Measurements from ENCODE around the gene LTBP3. TPM values are rescaled to one million over a fixed set of nuclear protein-coding genes. Genes with fewer than 3 reads are reported as not detected.
A peak's percentile ranks its signal among the peaks of the same experiment; 100 is the strongest.

The LTBP3 gene
- total and polyA plus RNA-seq, 2 of the 13 experiments (the other 11 are each of a cell fraction or from before 2014, with no cell fraction given): 12.2 to 68.1 TPM

- no peak for TF ChIP-seq TIGD3 (CRISPR knock-in tag; IDR thresholded peaks at IDR 0.05; ENCODE audit: borderline replicate concordance)
- TF ChIP-seq MLX (CRISPR knock-in tag; IDR thresholded peaks at IDR 0.05): no peak
- TF ChIP-seq HOMEZ (CRISPR knock-in tag; IDR thresholded peaks at IDR 0.05; ENCODE audit: low read depth): no peak
- TF ChIP-seq ZNF709 (CRISPR knock-in tag; IDR thresholded peaks at IDR 0.05): no peak
Observed at GRCh38 chr11:65552388-65552951, 5.7 kb downstream of the LTBP3 start (continued).

GRCh38 chr11:65551572-65552387 lies 6.4 kb downstream of the LTBP3 start:
- ATAC-seq (peak; percentile 58), FAIRE-seq (peak; percentile 83), DNase-seq (ENCODE audit: low spot score) (peak; percentile 70)
- Histone ChIP-seq H3K9ac (ENCODE audit: insufficient read depth, low read depth, low read length) (no peak overlapping the region), H3K27me3 (ENCODE audit: control insufficient read depth in 1 of 2, insufficient read depth in 2 of 2, low read length in 2 of 2) (no peaks in the 10 kb centered on the region), H3K36me3 (replicated peaks in 1 of 2; ENCODE audit: control insufficient read depth in 1 of 2, insufficient read depth in 2 of 2, low read length in 2 of 2) (peaks cover 3 to 11% of the 10 kb centered on the region in 2 experiments; a peak in 2 of 5 replicates), H3K4me3 (replicated peaks in 1 of 3; ENCODE audit: insufficient read depth in 1 of 3, low read depth in 2 of 3, low read length in 3 of 3) (peak overlapping the region in 2 of 3 experiments; percentile 0 to 42; a peak in 1 of 6 replicates), H4K20me1 (ENCODE audit: insufficient read depth, low read length) (peaks cover 10% of the 10 kb centered on the region; the same call in 1 of the 2 replicates), H3K9me3 (ENCODE audit: low read length) (no peaks in the 10 kb centered on the region), H3K27ac (ENCODE audit: extremely low read length, insufficient read depth, low read length) (peak overlapping the region; percentile 70), H3K4me2 (ENCODE audit: low read depth, low read length) (peak overlapping the region; percentile 57), H2AFZ (ENCODE audit: low read length) (no peak overlapping the region), H3K79me2 (ENCODE audit: insufficient read depth, low read length) (peaks cover 3% of the 10 kb centered on the region), H3K4me1 (ENCODE audit: insufficient read depth, low read length) (peaks cover 53% of the 10 kb centered on the region)
- WGBS (ENCODE audit: low lambda C conversion rate): 72% methylated on average over 7 of the region's 17 CpGs
- in situ Hi-C loops (cut with HindIII; ENCODE audit: extremely low pct_ligation_motif_present, low pct_unique_long_range_greater_than_20kb) (loop anchor here (10.0 kb wide), 1 partner anchor 303 kb away; the partner anchor contains the start of gene CFL1), intact Hi-C loops (cut with micrococcal nuclease; ENCODE audit: unreplicated experiment) (no loop called here)
- ChIA-PET POLR2A (interaction anchor here (0.8 to 2.6 kb wide), 20 partner anchors 9 to 136 kb away, joined by 3 to 22 read pairs (median 5); partner anchors contain the start of genes MALAT1, NEAT1, PCNX3 and SCYL1), CTCF (ENCODE audit: low intra/inter-chr PET ratio, low total read pairs) (interaction anchor here (1.9 to 2.3 kb wide), 2 partner anchors 11 to 18 kb away, joined by 4 to 8 read pairs; partner anchors contain the start of gene ZNRD2)
- no TSS peak for BruUV-seq (replicated peaks)
- TF ChIP-seq AHDC1 (CRISPR knock-in tag; IDR thresholded peaks at IDR 0.05; ENCODE audit: borderline replicate concordance) (peak; percentile 45; the same call in 1 of the 2 replicates), GFI1 (CRISPR knock-in tag; IDR thresholded peaks at IDR 0.05; ENCODE audit: borderline replicate concordance) (peak; percentile 41; the same call in 1 of the 2 replicates), JUND (CRISPR knock-in tag; IDR thresholded peaks at IDR 0.05) (no peak)
